HEK293 (cell line): Measurements from ENCODE around the gene SH3BP5L.

Source experiments
- CTCF ChIA-PET: fragments of 350-600 bp; formaldehyde crosslinking; extraction: SDS; loops from one replicate; lab custom pipeline; 2021; ENCODE audit warnings: antibody characterized with exemption; lab: Yijun Ruan, JAX
- POLR2A ChIA-PET: fragments of 300-600 bp; formaldehyde crosslinking; extraction: SDS; loops from one replicate; lab custom pipeline; 2020; ENCODE audit warnings: antibody characterized with exemption, inconsistent platforms; lab: Yijun Ruan, JAX
- H3K27ac ChIP-seq: fragments of 200-500 bp; sonication (Bioruptor generic); 2 replicates; pipeline ENCODE4 v1.5.1; 2014; ENCODE audit warnings: low read depth, low read length, control low read depth, inconsistent platforms; ENCODE audit errors: extremely low read depth
- H3K36me3 ChIP-seq, 2 experiments: fragments of 200-500 bp in 1 of 2; sonication (Bioruptor generic) in 1 of 2; 1 replicate in 1 of 2; 2 replicates in 1 of 2; pipeline ENCODE4 v1.5.1; 2014 to 2017; ENCODE audit warnings: inconsistent platforms in 2 of 2, low read length in 2 of 2; ENCODE audit not compliant: control insufficient read depth in 2 of 2, insufficient read depth in 1 of 2
- H3K4me1 ChIP-seq: fragments of 200-500 bp; sonication (Bioruptor generic); 2 replicates; pipeline ENCODE4 v1.5.1; 2014; ENCODE audit warnings: mild to moderate bottlenecking, low read length, inconsistent platforms; ENCODE audit not compliant: control insufficient read depth, insufficient read depth
- H3K4me3 ChIP-seq: 2 replicates; pipeline ENCODE4 v1.5.1; 2011; ENCODE audit warnings: low read depth, mild to moderate bottlenecking, control low read depth, low read length, moderate library complexity
- H3K9me3 ChIP-seq: fragments of 200-500 bp; sonication (Bioruptor generic); 2 replicates; pipeline ENCODE4 v1.5.1; 2014; ENCODE audit warnings: low read depth, low read length, inconsistent platforms; ENCODE audit not compliant: control insufficient read depth, insufficient read depth
- HOXC10 ChIP-seq: sonication (generic); formaldehyde crosslinking; IDR thresholded peaks from 2 replicates; pipeline ENCODE4 v1.8.1; 2023; ENCODE audit warnings: mild to moderate bottlenecking, missing genetic modification reagents
- KLF8 ChIP-seq: fragments of 450-650 bp; formaldehyde crosslinking; IDR thresholded peaks from 2 replicates; pipeline ENCODE4 v1.5.1; 2016; ENCODE audit warnings: missing biosample characterization, missing genetic modification characterization
- SCRT2 ChIP-seq: fragments of 450-650 bp; formaldehyde crosslinking; IDR thresholded peaks from 2 replicates; pipeline ENCODE4 v1.5.1; 2016; ENCODE audit warnings: missing biosample characterization, missing genetic modification characterization
- SP2 ChIP-seq: fragments of 450-650 bp; formaldehyde crosslinking; IDR thresholded peaks from 2 replicates; pipeline ENCODE4 v1.5.1; 2016; ENCODE audit warnings: missing biosample characterization, missing genetic modification characterization
- TRIM28 ChIP-seq: IDR thresholded peaks from 2 replicates; pipeline ENCODE4 v1.6.1; 2011; ENCODE audit warnings: low read length, control low read depth, borderline replicate concordance
- WT1 ChIP-seq: fragments of 450-650 bp; formaldehyde crosslinking; IDR thresholded peaks from 2 replicates; pipeline ENCODE4 v1.5.1; 2016; ENCODE audit warnings: missing biosample characterization, missing genetic modification characterization
- ZBTB1 ChIP-seq: fragments of 450-650 bp; formaldehyde crosslinking; IDR thresholded peaks from 2 replicates; pipeline ENCODE4 v1.5.1; 2016; ENCODE audit warnings: missing biosample characterization, missing genetic modification characterization
- ZBTB20 ChIP-seq: fragments of 450-650 bp; formaldehyde crosslinking; IDR thresholded peaks from 2 replicates; pipeline ENCODE4 v1.5.1; 2016; ENCODE audit warnings: missing biosample characterization, missing genetic modification characterization
- ZBTB48 ChIP-seq: fragments of 450-650 bp; formaldehyde crosslinking; IDR thresholded peaks from 2 replicates; pipeline ENCODE4 v1.5.1; 2016; ENCODE audit warnings: missing biosample characterization, missing genetic modification characterization
- ZNF114 ChIP-seq: fragments of 450-650 bp; formaldehyde crosslinking; IDR thresholded peaks from 2 replicates; pipeline ENCODE4 v1.5.0; 2017; ENCODE audit warnings: missing biosample characterization, missing genetic modification characterization
- ZNF121 ChIP-seq: fragments of 450-650 bp; formaldehyde crosslinking; IDR thresholded peaks from 2 replicates; pipeline ENCODE4 v1.5.1; 2016; ENCODE audit warnings: missing biosample characterization, missing genetic modification characterization
- ZNF146 ChIP-seq: fragments of 450-650 bp; formaldehyde crosslinking; IDR thresholded peaks from 2 replicates; pipeline ENCODE4 v1.5.1; 2016; ENCODE audit warnings: missing biosample characterization, missing genetic modification characterization
- ZNF350 ChIP-seq: fragments of 450-650 bp; formaldehyde crosslinking; IDR thresholded peaks from 2 replicates; pipeline ENCODE4 v1.5.0; 2017; ENCODE audit warnings: missing biosample characterization, mild to moderate bottlenecking, missing genetic modification characterization
- ZNF404 ChIP-seq: fragments of 450-650 bp; formaldehyde crosslinking; IDR thresholded peaks from 2 replicates; pipeline ENCODE4 v1.5.1; 2017; ENCODE audit warnings: missing biosample characterization, missing genetic modification characterization
- ZNF416 ChIP-seq: fragments of 450-650 bp; formaldehyde crosslinking; IDR thresholded peaks from 2 replicates; pipeline ENCODE4 v1.5.1; 2016; ENCODE audit warnings: missing biosample characterization, missing genetic modification characterization
- ZNF571 ChIP-seq: fragments of 450-650 bp; formaldehyde crosslinking; IDR thresholded peaks from 2 replicates; pipeline ENCODE4 v1.5.0; 2017; ENCODE audit warnings: missing biosample characterization, missing genetic modification characterization
- ZNF585B ChIP-seq: fragments of 450-650 bp; formaldehyde crosslinking; IDR thresholded peaks from 2 replicates; pipeline ENCODE4 v1.5.1; 2016; ENCODE audit warnings: missing biosample characterization, missing genetic modification characterization
- ZNF830 ChIP-seq: fragments of 450-650 bp; IDR thresholded peaks from 2 replicates; pipeline ENCODE4 v1.5.0; 2018; ENCODE audit warnings: missing biosample characterization, missing genetic modification characterization, low read depth, mild to moderate bottlenecking, moderate library complexity
- TF ChIP-seq, protein P1 (sequence below): fragments of 450-650 bp; formaldehyde crosslinking; IDR thresholded peaks from 2 replicates; pipeline ENCODE4 v1.5.1; 2017; ENCODE audit warnings: missing biosample characterization, missing genetic modification characterization
- TF ChIP-seq, protein P2 (sequence below): fragments of 450-650 bp; formaldehyde crosslinking; IDR thresholded peaks from 2 replicates; pipeline ENCODE4 v1.5.1; 2016; ENCODE audit warnings: missing biosample characterization, missing genetic modification characterization
- TF ChIP-seq, protein P3 (sequence below): fragments of 450-650 bp; formaldehyde crosslinking; IDR thresholded peaks from 2 replicates; pipeline ENCODE4 v1.5.1; 2016; ENCODE audit warnings: missing biosample characterization, missing genetic modification characterization, borderline replicate concordance
- TF ChIP-seq, protein P4 (sequence below): fragments of 450-650 bp; formaldehyde crosslinking; IDR thresholded peaks from 2 replicates; pipeline ENCODE4 v1.5.1; 2016; ENCODE audit warnings: missing biosample characterization, missing genetic modification characterization

The SH3BP5L gene

DNA sequence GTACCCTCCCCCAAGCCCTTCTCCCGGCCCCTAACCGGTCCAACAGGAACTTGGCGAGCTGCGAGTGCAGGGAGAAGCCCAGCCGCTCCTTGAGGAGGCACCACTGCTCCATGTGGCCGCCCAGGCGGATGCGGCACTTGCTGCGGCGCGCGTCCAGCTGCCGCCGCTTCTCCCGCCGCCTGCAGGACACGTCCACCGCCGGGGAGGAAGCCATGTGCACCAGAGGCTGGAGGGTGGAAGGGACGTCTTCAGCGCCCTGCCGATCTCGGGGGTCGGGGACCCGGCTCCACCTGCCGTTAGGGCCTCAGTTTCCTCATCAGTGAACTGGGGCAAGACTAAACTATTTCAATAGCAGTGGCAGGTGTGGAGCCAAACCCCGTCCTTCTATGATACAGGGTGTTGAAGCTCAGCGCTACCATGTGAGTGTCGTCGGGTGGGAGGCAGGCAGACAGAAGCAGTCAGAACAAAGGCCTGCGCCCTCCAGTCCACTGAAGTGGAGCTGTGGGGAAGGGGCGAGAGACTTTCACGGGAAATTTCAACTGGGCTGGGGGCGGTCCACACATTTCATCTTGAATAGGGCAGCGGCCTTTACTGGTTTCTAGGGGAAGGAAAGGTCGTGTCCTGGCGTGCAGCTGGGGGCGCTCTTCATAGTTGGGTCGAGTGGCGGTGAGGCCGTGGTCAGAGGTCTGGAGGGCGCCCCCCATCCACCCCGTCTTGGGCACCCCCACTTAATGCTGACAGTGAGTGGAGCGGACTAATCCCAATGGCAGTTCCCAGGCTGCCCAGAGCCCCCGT is 32.6 kb upstream of the SH3BP5L start:
- Histone ChIP-seq H3K36me3 (peaks cover 0 to 39% of the 10 kb centered on the region in 2 experiments; a peak in 1 of 3 replicates), H3K4me3 (peak overlapping the region; percentile 49), H3K27ac (peak overlapping the region; percentile 44; the same call in 1 of the 2 replicates), H3K9me3 (no peaks in the 10 kb centered on the region), H3K4me1 (no peaks in the 10 kb centered on the region)
- POLR2A ChIA-PET, result interaction anchor here (1.5 kb wide), 1 partner anchor 21 kb away, joined by 8 read pairs; the partner anchor contains the start of gene ZNF672
- TF ChIP-seq ZBTB48 (tag by site-specific recombination) (0 out of 2 replicates have a peak, but pooled peaks have one; percentile 32), SCRT2 (tag by site-specific recombination) (no peak)
- TF ChIP-seq, protein P1, sequence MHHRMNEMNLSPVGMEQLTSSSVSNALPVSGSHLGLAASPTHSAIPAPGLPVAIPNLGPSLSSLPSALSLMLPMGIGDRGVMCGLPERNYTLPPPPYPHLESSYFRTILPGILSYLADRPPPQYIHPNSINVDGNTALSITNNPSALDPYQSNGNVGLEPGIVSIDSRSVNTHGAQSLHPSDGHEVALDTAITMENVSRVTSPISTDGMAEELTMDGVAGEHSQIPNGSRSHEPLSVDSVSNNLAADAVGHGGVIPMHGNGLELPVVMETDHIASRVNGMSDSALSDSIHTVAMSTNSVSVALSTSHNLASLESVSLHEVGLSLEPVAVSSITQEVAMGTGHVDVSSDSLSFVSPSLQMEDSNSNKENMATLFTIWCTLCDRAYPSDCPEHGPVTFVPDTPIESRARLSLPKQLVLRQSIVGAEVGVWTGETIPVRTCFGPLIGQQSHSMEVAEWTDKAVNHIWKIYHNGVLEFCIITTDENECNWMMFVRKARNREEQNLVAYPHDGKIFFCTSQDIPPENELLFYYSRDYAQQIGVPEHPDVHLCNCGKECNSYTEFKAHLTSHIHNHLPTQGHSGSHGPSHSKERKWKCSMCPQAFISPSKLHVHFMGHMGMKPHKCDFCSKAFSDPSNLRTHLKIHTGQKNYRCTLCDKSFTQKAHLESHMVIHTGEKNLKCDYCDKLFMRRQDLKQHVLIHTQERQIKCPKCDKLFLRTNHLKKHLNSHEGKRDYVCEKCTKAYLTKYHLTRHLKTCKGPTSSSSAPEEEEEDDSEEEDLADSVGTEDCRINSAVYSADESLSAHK, result 0 out of 2 replicates have a peak, but pooled peaks have one; percentile 18
- TF ChIP-seq, protein P2, sequence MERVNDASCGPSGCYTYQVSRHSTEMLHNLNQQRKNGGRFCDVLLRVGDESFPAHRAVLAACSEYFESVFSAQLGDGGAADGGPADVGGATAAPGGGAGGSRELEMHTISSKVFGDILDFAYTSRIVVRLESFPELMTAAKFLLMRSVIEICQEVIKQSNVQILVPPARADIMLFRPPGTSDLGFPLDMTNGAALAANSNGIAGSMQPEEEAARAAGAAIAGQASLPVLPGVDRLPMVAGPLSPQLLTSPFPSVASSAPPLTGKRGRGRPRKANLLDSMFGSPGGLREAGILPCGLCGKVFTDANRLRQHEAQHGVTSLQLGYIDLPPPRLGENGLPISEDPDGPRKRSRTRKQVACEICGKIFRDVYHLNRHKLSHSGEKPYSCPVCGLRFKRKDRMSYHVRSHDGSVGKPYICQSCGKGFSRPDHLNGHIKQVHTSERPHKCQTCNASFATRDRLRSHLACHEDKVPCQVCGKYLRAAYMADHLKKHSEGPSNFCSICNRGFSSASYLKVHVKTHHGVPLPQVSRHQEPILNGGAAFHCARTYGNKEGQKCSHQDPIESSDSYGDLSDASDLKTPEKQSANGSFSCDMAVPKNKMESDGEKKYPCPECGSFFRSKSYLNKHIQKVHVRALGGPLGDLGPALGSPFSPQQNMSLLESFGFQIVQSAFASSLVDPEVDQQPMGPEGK (tag by site-specific recombination), result peak; percentile 34; the same call in 1 of the 2 replicates
- CTCF ChIA-PET, result interaction anchor here (0.7 to 1.1 kb wide), 2 partner anchors 9 to 13 kb away, joined by 3 to 4 read pairs; no protein-coding TSS in a partner anchor

DNA sequence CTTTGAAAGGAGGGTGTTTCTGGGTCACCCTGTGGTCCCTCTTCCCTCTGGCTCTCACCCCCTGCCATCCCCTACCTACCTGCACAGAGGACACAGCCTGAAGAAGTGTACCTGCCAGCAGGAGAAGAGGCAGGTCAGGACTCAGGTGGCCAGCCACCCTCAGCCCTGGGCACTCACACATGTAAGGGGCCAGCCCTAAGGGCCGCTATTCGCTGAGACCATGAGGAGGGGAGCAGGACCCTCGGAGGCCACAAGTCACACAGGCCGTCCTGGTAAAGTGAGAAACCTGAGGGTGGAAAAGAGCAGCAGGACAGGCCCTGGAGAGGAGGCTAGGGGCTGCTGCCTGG is 32.0 kb upstream of the SH3BP5L start:
- peak overlapping the region; percentile 44; the same call in 1 of the 2 replicates for H3K27ac ChIP-seq
- H3K9me3 ChIP-seq, result no peaks in the 10 kb centered on the region
- peak overlapping the region; percentile 49 for H3K4me3 ChIP-seq
- CTCF ChIA-PET, result interaction anchor here (0.7 to 1.1 kb wide), 2 partner anchors 8 to 12 kb away, joined by 3 to 4 read pairs; no protein-coding TSS in a partner anchor
- no peaks in the 10 kb centered on the region for H3K4me1 ChIP-seq
- POLR2A ChIA-PET, result interaction anchor here (1.5 kb wide), 1 partner anchor 20 kb away, joined by 8 read pairs; the partner anchor contains the start of gene ZNF672
- TF ChIP-seq, protein P3, sequence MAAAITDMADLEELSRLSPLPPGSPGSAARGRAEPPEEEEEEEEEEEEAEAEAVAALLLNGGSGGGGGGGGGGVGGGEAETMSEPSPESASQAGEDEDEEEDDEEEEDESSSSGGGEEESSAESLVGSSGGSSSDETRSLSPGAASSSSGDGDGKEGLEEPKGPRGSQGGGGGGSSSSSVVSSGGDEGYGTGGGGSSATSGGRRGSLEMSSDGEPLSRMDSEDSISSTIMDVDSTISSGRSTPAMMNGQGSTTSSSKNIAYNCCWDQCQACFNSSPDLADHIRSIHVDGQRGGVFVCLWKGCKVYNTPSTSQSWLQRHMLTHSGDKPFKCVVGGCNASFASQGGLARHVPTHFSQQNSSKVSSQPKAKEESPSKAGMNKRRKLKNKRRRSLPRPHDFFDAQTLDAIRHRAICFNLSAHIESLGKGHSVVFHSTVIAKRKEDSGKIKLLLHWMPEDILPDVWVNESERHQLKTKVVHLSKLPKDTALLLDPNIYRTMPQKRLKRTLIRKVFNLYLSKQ (tag by site-specific recombination), result no peak
- TF ChIP-seq ZNF146 (no peak), ZNF350 (no peak), HOXC10 (no peak), ZNF121 (tag by site-specific recombination) (no peak), SP2 (tag by site-specific recombination) (no peak), ZNF404 (tag by site-specific recombination) (no peak), WT1 (no peak), TRIM28 (no peak), ZBTB20 (tag by site-specific recombination) (no peak), ZBTB1 (tag by site-specific recombination) (no peak), ZNF571 (no peak), ZNF114 (tag by site-specific recombination) (no peak), ZNF416 (tag by site-specific recombination) (no peak), KLF8 (no peak), ZNF830 (tag by site-specific recombination) (no peak), ZNF585B (tag by site-specific recombination) (no peak)
- TF ChIP-seq, protein P4, sequence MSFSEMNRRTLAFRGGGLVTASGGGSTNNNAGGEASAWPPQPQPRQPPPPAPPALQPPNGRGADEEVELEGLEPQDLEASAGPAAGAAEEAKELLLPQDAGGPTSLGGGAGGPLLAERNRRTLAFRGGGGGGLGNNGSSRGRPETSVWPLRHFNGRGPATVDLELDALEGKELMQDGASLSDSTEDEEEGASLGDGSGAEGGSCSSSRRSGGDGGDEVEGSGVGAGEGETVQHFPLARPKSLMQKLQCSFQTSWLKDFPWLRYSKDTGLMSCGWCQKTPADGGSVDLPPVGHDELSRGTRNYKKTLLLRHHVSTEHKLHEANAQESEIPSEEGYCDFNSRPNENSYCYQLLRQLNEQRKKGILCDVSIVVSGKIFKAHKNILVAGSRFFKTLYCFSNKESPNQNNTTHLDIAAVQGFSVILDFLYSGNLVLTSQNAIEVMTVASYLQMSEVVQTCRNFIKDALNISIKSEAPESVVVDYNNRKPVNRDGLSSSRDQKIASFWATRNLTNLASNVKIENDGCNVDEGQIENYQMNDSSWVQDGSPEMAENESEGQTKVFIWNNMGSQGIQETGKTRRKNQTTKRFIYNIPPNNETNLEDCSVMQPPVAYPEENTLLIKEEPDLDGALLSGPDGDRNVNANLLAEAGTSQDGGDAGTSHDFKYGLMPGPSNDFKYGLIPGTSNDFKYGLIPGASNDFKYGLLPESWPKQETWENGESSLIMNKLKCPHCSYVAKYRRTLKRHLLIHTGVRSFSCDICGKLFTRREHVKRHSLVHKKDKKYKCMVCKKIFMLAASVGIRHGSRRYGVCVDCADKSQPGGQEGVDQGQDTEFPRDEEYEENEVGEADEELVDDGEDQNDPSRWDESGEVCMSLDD, result no peak
- H3K36me3 ChIP-seq, result peaks cover 0 to 45% of the 10 kb centered on the region in 2 experiments; a peak in 1 of 3 replicates
